HG02943 (cell line): Measurements from ENCODE around the gene DISP3.

Source experiments
- ATAC-seq: cut with Tn5 transposase; IDR thresholded peaks from one replicate; pipeline ENCODE4 v1.9.1; 2021; ENCODE audit warnings: mild to moderate bottlenecking, low read depth, moderate library complexity; ENCODE audit not compliant: unreplicated experiment

The DISP3 gene

DNA sequence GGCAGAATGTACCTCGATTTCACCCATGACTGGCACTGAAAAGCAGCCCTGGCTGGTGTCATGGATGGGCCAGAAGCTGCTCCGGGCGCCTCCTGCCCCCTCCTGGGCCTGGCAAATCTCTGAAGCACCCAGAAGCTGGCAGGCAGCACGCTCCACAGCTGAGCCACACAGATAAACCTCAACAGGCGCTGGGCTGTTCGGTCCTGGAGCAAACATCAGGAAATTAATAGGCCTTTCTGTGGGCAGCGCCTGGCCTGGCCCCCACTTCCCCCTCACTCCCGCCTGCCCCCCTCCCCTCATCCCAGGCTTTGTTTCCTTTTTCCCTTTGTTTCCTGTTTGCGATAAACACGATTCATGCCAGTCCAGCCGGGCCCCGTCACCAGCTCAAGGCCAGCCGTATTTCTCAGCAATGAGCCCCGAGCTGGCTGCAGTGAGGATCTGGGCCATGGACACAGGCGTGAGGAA, 20.1 kb upstream of the DISP3 start:
- ATAC-seq, result no peak

DNA sequence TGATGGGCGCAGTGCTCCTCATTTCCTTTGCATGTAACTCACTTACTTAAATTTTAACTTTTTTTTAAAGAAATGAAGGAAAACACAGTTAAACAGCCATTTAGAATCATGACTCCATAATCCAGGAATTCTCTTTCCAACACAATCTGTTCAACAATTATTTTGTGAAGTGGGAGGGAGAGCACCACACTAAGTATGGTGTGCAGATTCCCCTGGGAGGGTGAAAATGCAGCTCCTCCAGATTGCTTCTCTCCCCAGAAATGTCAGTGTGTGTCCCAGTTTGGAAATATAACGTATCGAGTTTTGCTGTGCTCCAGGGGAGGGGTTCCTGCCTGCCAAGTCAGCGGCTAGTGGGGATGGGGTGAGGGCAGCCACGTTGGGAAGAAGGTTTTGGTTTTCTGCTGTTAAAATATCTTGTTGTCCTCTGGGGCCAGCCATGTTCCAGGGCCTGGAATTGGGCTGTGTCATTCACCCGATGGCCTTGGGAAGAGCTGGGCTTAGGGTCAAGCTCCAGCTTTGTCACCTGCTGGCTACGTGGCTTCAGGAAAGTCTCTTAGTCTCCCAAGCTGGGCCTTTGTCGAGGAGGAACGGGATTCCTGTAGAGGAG, 17.3 kb upstream of the DISP3 start:
- no peak for ATAC-seq

DNA sequence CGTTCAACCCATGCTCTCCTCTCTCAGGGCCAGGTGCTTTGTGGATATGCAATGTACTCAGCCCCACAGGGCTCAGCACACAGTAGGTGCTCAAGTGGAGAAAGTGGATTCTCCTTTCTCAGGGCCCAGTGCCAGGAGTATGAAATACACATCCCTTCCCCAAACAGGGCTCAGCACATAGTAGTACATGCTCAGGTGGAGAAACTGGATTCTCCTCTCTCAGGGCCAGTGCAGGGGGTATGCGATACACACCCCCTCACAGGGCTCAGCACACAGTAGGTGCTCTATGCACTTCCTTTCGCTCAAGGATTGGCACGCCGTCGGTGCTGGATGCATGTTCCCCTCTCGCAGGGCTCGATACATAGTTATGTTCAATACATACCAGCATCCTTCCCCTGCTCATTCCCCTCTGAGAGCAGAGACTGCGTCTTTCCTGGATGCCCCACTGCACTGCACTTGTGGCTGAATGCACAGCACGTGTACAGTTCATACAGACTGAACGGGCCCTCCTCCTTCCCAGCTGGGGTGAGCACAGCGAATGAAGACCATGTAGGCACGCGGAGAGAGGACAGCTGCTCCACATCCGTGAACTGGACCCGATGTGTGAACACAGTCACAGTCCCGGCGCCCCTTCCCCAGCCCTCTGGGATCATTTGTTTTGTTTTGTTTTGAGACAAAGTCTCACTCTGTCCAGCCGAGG, 16.6 kb upstream of the DISP3 start:
- ATAC-seq, result no peak

DNA sequence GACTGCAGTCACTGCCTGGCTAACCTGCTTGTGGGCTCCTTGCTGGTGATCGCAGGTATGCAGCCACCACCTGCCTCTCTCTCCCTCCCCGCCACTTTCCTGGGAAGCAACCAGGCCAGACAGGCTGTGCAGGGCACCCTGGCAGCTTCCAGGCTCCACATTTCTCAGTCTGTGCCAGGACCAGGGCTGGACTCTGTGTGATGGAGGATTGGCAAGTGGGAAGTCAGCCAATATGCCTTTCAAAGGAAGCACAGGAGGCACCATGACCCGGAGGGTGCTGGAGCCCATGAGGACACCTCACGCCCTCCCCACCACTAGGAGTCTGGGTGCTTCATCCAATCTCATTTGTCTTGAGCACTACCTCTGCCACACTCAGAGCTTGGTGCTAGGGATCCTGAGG, 15.8 kb upstream of the DISP3 start:
- no peak for ATAC-seq

DNA sequence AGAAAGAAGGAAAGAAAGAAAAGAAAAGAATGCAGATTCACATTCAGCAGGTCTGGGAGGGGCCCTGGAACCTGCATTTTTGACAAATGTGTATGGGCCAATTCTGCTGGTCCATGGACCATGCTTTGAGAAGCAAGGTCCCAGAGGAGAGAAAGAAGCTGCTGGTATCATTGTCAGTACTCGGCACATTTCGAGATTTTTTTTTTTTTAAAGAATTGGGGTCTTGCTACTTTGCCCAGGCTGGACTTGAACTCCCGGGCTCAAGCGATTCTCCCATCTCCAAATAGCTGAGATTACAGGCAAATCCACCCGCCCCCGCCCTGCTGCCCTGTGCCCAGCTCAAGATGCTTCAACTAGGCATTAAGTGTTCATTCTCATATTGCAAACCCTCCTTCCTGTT, 13.6 kb upstream of the DISP3 start:
- ATAC-seq, result no peak

DNA sequence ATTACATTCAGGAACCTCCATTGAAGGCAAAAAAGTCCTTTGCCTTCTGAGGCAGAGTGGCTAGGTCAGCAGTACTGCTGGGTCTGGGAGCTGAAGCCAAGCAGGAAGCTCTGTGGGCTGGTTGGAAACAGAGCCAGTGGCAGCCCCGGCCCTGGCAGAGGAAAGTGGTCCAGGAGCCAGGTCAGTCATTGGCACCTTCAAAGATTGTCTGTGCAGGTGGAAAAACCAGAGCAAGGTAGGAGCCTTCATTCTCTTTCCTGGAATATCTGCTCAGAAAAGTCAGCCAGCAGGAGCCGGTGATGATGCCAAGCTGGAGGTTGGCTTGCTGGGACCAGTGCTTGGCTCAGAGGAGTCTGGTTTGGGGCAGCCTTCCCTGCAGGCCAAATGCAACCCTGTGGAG, 12.5 kb upstream of the DISP3 start:
- no peak for ATAC-seq

DNA sequence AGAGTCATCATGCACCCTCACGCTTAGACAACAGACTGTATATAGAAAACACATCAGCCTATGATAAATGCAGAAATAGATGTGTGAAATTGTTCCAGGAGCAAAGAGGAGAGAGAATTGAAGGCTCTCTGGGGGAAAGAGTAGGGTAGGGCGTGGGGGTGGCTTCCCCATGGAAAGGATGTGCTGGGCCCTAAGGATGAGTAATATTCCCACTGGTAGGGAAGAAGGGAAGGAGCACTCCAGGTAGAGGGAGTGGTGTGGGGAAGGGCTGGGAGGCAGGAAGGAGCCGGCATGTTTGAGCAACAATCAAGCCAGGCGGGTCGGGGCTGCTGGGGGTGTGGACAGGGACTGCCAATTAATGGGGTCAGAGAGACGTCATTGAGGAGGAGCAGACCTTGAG, 10.1 kb upstream of the DISP3 start:
- no peak for ATAC-seq

DNA sequence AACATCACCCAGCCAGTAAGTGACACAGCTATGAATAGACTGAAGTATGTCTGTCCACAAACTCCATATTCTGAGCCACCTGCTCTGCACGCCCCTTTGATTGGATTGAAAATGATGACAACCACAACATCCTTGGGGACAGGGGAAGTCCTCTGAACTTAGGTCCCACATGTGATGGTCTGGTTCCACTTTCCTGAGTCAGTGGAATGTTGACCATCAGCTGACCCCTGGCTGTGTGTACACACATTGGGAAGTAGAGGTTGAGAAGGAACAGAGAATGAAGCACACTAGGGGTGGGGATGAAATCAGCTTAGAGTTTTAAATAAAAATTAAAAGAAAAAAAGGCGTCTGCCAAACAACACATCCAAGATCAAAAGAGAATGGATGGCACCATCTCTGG, 8.0 kb upstream of the DISP3 start:
- no peak for ATAC-seq

DNA sequence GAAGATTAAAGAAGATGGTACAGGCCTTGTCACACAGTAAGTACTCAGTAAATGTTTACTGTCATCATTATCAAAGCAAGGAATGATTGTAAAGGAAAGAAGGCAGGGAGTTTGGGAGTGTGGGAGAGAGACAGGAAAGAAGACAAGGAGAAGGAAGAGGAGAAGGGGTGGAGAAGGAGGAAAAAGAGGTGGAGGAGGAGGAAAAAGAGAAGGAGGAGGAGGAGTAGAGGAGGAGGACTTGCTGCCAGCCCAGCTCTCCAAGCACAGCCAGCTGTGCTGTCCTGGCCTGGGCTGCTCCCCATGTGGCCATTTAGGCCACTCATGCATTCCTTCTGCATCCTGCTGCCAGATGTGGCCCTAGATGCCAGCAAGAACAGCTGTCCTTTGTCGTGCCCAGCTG, 7.5 kb upstream of the DISP3 start:
- ATAC-seq, result no peak

DNA sequence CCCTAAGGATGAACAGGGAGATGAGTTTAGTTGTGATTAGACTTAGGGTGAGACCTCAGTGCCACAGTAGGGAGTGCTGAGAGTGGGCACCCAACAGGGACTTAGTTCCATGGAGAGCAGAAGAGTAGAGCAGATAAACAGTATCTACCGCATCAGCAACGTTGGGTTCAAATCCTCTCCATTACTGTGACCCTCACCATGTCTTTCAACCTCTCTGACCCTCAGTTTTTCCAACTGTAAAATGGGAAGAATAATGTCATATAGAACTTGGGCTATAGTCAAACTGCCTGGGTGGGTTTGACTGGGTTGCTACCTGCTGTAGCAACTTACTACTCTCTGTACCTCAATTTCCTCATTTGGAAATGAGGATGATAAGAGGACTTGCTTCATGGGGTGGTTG, 6.7 kb upstream of the DISP3 start:
- no peak for ATAC-seq

DNA sequence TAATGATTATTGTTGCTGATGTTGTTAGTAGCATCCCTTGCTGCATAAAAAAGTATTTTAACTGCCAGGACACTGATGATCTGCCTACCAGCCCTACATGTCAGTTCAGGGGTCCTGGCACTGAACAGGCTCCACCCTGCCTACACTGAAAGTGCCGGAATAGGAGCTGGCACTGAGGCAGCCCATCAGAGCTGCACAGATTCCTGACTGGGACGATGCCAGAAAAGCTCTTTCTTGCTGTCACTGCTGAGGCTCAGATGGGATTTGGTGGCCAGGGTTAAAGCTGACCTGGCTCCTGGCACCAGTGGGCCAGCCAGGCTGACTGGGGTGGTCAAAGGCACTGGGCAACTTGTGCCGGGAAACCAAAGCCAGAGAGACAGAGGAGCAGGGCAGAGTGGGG, 6.2 kb upstream of the DISP3 start:
- no peak for ATAC-seq

DNA sequence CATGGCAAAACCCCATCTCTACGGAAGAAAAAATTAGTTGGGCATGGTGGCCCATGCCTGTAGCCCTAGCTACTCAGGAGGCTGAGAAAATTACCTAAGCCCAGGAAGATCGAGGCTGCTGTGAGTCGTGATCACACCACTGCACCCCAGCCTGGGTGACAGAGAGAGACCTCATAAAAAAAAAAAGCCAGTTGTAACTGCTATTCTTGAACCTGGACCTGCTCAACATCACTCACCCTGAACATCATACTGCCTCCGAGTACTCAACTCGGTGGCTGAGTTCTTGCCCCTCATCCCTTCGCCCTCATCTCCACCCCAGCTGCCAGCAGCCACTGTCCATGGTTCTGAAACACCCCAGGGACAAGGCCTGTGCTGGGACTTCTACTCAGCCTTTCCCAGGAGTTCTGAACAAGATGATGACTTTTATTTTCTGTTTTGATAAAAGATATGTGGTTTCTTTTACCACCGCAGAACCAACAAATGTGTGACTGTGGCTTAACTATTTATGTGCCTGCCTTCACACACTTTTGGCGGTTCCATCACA, 5.4 kb upstream of the DISP3 start:
- no peak for ATAC-seq

DNA sequence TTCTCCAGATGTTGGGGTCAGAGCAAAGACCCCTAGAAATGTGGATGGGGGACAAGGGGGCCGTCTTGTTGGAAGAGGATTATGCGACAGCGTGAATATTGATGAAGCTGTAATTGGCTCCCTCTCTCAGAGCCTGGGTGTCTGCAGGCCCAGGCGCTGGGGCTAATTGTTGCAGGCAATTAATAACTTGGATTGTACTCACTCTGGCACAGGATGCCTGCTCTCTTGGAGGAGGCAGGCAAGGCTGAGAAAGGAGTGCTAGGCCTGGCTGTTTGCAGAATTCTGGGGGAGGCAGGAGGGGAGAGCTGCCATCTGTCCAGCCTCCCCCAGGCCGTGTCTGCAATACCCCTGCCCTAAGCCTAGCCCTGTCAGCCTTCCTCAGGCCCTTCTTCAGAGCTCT, 4.1 kb upstream of the DISP3 start:
- ATAC-seq, result no peak

DNA sequence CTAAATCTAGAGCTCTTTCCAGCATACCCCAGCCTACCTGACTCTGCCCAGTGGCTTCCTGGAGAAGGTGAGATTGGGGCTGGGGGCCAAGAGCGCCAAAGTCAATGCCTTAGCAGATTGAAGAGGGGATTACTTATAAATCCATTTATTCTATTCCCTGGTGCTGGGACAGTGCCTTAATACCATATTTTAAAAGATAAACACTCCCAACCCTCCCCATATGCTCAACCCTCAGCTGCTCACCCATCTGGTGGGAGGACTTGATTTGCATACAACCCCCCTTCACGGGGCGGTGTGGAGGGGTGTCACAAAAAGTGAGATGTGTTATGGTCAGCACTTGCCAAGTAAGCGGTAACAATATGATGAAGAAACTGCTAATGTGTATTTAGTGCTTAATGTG, 3.2 kb upstream of the DISP3 start:
- no peak for ATAC-seq

DNA sequence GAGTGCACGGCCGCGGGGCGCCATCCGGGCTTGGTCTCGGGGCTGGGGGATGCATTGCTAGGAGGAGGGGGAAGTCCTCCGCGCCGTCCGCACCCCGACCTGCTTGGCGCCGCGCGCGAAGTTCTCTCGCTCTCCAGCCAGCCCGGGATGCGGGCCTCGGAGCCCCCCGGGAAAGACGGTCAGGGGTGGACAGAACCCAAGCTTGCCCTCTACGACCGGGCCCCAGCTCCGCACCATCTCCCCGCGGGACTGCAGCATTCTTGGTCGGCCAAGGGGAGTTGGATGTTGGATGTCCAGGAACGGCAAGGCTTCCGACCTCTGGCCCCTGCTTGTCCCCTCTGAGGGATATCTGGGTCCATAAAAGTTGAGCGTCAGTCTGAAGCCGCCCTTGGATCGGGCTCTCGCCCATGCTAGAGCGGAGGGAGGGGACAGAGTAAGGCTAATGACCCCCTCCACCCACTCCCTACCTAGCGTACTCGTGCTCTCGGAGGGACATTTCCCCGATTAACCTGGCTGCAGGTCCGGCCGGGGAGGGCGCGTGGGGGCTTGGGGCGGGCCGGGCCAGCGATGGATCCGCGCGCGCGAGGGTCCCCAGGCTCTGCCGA, 522 bp downstream of the DISP3 start:
- ATAC-seq, result no peak

DNA sequence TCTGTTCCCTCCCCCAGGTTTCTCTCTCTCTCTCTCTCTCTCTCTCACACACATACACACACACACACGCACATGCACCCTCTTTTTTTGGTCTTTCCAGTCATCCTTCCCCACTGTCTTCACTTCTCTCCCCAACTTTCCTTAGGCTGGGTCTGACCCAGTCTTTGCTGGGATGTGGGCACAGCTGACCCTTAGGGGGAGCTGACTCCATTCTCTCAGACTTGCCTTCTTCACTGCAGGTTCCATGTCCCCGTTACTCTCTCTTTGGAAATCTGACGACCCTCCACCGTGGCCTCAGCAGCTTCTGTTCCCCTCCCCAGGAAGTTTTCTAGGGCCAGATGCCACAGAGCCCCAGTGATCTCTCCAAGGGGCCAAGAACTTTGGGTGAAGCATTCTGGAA, 2.1 kb downstream of the DISP3 start:
- ATAC-seq, result no peak

DNA sequence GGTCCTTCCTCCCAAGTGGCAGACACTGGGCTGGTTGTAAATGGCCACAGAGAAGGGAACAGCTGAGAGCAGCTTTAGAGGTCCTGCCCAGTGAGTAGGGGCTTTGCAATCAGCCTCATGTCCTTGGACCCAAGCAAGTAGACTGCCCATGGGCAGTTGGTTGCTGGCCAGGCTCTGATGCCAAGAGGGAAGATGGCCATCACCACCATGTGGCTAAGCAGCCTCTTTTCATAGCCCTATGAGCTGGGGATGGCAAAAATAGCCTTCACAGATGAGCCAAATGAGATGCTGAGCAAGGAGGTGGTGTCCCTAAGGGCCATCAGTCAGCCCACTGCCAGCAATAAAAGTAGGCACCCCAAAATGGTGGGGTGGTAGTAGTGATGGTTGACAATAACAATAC, 3.2 kb downstream of the DISP3 start:
- no peak for ATAC-seq

DNA sequence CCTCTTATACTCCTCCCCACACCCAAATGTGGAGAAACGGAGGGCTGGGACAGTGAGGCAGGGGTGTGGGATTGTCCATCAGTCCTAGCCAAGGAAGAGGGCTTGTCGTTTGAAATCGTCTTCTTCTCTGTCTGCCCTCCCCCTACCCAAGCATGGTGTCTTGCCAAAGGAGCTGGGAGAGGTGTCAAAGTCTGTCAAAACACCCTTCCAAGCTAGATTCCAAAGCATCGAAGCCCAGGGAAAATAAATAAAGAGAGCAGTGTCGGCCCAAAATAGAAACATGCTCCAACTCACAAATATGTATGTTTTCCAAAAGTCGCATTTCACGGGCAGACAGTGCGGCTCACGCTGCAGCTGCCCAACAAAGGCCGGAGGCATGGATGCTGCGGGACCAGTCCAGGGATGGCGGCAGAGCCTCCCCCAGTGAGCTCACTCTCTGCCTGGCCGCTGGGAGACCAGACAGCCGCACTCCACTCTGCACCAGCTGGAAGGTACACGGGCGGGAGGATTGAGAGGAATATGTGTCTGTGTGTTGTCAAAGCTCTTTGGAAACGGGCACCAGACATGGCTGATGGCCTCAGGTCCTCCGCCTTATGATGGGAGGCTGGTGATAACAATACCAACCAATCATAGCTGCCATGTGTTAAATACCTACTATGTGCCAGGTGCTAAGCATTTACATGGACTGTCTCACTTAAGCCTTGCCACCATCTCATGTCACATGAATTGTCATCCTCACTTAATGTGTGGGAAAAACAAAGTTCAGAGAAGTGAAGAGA, 3.9 kb downstream of the DISP3 start:
- no peak for ATAC-seq

DNA sequence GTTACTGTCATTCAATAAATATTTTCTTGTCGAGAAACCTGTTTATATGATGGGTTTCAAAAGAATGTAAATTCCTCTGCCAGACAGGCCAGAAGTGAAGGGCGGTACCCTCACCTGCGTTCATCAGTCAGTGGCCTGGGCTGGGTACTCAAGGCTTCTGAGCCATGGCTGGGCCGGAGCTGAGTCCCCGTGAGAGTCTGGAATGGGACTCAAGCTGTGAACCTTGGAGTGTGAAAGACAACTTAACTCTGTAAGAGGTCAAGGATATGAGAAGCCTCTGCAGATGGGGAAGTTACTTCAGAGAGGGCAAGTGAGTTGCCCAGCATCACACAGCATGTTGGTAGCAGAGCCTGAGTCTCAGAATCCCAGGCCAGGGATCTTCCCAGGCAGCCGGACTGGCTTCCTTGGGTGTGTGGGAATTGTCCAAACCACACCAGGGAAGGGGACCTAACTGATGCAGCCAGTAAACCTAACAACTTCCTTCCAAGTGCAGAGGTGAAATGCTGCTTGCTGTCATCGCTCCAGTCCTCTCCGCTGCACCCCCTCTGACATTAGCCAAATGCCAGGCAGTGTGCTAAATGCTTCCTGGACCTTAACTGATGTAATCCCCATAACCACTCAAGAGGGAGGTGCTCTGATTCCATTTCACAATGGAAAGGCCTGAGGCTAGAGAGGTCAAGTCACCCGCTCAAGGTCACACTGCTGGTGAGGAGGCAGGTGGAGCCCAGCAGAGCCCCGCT, 4.8 kb downstream of the DISP3 start:
- ATAC-seq, result no peak

DNA sequence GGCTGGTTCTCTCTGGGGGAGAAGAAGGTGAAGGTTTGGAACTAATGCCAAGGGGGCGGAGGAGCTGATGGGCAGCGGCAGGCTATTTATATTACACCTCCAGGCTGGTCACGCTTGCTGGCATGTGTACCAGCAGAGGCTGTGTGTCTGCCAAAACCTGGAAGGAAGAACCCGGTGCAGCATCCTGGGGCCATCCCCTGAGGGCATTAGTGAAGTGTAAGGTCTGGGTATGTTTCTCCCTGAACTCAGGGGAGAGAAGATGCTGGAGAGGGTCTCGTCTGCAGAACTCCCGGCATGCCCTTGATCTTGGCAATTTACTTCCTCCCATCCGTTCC, 5.3 kb downstream of the DISP3 start:
- ATAC-seq, result no peak

DNA sequence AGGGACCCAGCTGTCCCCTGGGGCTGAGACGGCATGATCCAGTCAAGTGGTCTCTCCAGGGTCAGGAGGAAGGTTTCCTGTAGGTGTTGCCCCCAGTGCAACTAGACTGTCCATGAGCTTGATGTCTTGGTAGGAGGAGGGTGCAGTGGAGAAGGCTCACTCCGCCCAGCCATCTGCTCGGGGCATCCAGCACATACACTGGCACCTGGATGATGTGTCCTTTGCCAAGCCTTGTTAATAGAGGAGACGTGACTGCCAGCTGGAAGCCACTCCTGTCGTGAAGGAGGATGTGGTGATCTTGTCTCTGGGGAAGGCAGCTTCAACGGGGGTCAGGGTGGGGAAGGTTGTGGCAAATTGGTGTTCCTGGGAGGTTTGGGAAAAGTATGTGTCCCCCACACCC, 6.2 kb downstream of the DISP3 start:
- ATAC-seq, result no peak
